Stimulated activated CD8-positive, alpha-beta memory T cell treated with anti-CD3 and anti-CD28 coated beads, Interleukin-4, amount 100 ng/mL, for 1 hour (primary cell): ENCODE data around the gene HEG1.

Source experiments
- DNase-seq, 2 donors: peaks; one replicate each; pipeline ENCODE4 v3.0.0-alpha.2; 2020; ENCODE audit warnings: low read depth in 2 of 2, low spot score in 1 of 2

The HEG1 gene

GRCh38 chr3:125069968-125070745 is 14.4 kb upstream of the HEG1 start:
- no peak for DNase-seq

GRCh38 chr3:125069452-125069851 is 13.7 kb upstream of the HEG1 start:
- DNase-seq = no peak

DNA sequence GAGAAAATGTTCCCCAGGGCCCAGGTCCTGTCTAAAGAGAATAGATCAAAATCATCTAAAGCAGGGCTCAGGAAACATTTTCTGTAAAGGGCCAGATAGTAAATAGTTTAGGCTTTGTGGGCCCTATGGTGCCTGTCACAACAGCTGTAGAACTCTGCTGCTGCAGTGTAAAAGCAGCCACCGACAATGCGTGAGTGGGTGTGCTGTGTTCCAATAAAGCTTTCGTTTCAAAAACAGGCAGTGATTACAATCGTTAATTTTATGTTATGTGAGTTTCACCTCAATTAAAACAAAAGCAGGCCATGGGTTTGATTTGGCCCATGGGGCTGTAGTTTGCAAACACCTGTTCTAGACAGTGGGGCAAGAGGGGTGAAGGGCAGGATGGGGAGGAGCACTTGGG is 12.5 kb upstream of the HEG1 start:
- no peak for DNase-seq

- no peak for DNase-seq
Observed at GRCh38 chr3:125067225-125067624, 11.4 kb upstream of the HEG1 start.

DNA sequence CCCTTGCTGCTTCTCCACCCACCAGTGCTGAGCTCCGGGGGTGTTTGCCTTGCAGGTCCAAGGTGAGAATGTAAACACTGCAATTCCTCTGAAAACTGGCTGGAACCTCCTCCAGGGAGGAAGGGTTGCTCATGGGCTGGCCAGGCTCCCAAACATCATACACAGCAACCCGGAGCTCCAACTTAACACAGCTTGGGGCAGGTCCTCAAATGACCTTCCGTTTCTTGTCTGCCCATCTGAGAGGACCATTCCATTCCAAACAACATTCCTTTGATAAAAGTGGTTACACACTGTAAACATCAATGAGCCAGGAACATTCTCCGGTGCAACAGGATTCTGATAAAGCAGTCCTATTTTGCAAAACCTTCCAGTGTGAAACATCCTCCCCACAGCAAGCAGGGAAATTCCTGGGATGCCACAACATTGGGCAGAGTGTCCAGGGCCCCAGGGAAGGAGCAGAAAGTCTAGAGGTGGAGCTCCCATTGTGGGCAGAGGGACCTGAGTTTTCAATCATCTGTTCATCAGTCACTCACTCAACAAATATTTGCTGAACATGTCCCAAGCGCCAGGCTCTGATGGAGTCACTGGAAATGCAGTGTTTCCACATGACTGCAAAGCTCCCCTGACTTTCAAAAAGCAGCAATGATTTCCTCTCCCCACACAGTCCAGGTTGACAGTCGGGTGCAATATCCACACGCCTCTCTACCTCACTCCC is 7.3 kb upstream of the HEG1 start:
- DNase-seq = no peak

- no peak for DNase-seq
Observed at GRCh38 chr3:125061646-125062045, 5.8 kb upstream of the HEG1 start.

- no peak for DNase-seq
Observed at GRCh38 chr3:125061170-125061569, 5.4 kb upstream of the HEG1 start.

DNA sequence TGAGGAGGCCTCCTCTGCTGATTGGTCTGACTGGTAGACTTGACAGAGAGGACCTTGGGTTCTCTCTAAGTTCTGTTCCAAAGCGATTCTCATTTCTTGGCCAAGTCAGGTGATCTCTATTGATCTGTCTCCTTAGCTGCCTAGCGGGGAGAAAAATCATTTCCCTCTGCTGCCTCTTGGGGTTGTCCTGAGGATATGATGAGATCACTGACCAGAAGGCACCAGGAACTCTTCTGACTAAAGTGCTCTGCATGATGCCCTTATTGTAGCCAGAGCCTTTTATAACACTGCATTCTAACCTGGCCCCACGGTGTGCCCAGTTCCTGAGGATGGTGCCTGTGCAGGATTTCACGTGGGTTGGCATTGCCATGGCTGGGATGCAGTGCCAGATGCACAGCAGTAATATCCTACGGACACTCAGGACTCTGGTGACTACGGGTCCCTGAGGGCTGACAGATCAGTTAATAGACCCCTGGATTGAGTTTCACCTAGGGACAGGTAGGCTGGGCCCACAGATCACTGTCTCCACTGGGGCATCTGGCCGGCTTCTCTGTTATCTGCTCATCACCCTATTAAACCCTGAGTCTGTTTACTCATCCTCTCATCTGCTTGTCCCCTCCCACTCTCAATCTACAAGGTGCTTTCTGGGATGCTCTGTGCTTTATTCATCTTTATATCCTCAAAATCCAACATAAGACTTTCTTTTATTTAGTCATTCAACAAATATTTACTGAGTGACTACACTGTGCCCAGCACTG is 3.9 kb upstream of the HEG1 start:
- no peak for DNase-seq

DNA sequence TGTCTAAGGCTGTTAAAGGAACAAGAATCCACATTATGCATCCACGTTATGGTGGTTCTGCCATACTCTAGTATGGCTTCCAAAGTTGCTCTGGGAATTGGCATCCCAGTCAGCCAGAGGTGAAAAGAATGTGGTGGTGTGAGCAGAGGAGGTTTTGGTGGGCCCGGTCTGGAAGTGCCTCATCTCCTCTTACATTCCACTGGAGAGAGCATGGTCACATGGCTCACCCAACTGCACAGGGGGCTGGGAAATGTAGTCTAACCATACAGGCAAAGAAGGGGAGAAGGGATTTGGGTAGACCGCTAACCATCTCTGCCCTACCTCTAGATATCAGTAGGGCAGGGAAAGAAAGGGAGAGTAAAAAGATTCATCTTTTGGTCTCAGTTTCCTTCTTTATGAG is 3.2 kb upstream of the HEG1 start:
- DNase-seq = no peak

GRCh38 chr3:125058529-125058928 is 2.7 kb upstream of the HEG1 start:
- no peak for DNase-seq

DNA sequence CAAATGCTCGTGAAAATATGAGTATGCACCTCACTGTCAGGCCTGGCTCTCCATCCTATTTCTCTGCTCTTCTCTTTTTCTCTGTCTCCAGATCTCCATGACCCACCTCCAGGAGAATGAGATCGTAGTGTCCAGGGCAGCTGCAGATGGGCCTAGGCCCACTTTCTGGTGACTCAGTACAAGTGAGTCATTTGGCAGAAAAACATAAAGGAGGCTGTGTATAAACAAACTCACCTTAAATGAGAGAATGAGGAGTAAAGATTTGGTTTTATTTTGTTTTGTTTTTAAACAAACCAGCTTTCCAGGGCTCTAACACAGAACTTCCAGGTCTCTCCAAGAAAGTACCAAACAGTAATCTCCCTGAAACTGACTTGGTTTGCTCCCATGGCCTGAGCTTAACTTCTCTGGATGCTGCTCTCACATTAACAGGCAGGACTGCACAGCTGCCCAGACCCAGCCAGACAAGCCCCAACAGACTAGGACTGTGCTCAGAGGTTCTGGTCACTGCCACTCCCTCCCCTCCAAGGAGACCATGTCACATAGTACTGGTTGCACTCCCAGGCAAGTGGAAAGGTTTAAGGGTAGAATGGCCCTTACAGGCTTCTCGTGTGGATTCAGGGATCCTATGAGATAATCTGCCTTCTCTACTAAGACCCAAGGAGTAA is 1.5 kb upstream of the HEG1 start:
- no peak for DNase-seq

DNA sequence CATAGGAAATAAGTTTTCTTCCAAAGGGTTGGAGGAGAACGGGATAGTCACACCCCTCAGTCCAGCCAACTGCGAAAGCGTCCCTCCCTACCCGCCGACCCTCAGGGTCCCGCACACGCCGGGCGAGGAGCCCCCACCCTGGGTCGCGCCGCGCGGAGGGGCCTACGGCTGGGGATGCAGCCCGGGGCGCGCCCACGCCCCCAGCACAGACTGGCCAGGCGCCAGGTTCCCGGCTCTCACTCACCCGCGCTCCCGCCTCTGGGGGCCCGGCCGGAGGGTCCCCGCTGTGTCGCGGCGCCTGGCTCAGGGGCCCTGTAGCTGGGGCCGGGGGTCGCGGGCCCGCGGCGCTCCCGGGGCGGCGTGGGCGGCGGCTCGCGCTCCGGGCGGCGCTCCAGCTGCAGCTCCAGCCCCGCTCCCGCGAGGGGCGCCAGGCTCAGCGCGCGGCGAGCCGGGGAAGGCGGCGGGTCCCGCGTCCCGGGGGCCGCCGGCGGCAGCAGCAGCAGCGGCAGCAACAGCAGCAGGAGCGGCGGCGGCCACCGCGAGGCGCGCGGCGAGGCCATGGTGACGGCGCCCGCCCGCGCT is 375 bp downstream of the HEG1 start:
- DNase-seq = no peak

DNA sequence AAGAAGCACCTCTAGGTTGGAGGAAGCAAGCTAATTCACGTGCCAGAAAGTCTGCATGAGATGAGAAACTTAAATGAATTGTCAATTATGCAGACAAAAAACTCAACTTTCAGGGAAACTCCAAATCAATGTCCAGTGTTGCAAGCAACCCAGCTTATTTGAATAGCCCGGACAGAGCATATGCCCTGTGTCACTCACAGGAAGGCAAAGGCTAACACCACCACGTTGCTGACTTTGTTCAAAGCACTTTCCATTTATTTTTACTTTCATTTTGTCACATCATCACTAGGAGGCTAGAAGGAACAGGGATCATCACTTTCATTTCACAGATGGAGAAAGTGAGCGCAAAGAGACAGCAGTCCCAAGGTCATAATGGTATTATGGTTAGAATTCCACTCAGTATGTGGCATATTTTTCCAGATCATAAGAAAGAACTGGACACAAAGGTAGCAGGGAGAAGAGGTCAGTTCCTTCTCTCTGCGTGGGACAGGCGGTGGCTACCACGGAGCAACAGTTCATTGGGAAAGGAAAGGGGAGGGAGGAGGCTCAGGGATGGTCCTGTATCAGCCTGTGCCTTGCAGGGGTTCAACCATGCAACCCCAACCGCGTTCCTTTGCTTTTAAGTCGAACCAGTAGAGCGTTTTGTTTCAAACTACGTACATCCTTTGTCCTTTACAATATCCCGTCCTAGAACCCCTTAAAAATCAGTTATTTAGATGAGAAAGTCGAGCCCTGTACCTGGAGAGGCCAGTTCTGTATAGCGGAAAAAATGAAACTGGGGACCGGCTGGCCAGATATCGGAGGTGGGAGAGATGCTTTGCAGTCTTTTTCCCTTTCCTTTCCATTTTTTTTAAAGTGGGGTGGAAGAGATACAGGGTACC is 1.1 kb downstream of the HEG1 start:
- no peak for DNase-seq

DNA sequence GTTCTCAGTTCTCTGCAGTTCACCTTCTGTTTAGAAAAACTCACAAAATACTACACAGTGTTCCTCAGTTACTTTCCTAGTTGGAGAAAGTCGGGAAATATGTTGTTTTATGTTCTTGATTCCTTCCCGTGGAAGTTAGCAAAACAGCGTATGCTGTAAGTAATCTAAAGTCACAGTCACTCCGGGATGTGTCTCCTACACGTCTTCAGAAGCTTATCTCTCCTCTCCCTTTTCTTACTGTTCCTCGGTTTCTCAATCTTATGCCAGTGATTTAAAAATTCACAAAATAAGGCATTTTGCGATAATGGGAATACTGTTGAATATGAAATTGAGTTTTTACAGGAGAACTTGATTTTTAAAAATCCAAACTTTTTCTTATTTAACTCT is 1.7 kb downstream of the HEG1 start:
- no peak for DNase-seq

DNA sequence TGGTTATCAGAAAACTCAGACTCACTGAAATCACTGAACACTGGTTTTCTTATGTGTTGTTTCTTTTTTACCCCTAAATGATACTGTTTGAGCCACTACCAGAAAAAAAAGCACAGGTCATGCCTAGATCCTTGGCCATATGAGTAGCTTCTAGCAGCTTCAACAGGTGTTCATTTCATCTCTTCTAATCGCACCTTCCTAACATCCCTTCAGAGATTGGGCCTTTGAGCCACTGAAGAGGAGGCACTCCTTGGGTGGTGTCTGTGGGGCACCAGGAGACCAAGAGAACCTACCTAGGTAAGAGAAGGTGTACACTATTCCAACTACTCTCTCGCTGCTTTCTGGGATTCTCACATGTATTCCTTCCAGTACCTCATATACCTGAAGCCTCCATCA is 2.5 kb downstream of the HEG1 start:
- DNase-seq = no peak

DNA sequence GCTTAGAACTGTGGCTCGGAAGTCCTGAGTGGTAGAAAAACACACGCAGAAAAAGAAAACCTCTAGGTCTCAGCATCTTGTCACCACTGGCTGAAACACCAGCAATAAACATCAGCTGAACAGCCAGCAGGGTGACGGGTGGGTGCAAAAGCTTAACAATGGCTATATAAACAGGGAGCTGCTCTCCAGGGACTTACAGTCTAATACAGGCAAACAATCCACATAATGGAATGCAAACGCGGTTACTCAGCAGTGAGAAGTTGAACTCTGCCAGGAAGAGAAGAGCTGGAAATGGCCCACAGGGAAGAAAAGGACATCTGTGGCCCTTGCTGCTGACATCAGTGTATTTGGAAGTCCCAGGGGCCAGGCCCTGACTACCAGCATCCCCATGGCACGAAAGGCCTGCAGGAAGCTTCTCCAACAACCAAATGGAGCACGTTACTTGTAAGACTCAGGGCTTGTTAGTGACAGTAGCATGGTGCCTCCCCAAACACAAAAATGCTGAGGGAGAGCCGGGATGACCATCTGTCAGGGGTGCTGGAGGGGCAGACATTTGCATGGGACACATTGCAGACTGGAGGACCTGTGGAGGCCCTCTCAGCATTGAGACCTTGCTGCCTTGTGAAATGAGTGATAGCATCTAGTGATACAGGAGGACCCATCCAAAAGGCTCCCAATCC is 3.0 kb downstream of the HEG1 start:
- no peak for DNase-seq

GRCh38 chr3:125051715-125052581 is 3.8 kb downstream of the HEG1 start:
- DNase-seq = peak; percentile 64

- DNase-seq = no peak
Observed at GRCh38 chr3:125051205-125051604, 4.6 kb downstream of the HEG1 start.
